A549 (cell line): ENCODE results near the gene SAYSD1.

ENCODE experiments used
- CHD4 ChIP-seq: fragments of 200-600 bp; sonication (generic); IDR thresholded peaks from 2 replicates; pipeline ENCODE4 v1.6.1; 2016; ENCODE audit warnings: antibody characterized with exemption, mild to moderate bottlenecking, borderline replicate concordance
- CTCF ChIP-seq: fragments of >200 bp; sonication (Bioruptor Twin); formaldehyde crosslinking; IDR thresholded peaks from 3 replicates; pipeline ENCODE4 v1.5.1; 2016
- POLR2A ChIP-seq: IDR thresholded peaks from 2 replicates; pipeline ENCODE4 v1.6.1; 2012; ENCODE audit warnings: mild to moderate bottlenecking, low read length
- POLR2AphosphoS2 ChIP-seq: conservative IDR thresholded peaks from 2 replicates; pipeline ENCODE4 v1.6.1; 2012; ENCODE audit warnings: low read length, improper control_type of control experiment, inconsistent platforms
- USF2 ChIP-seq: fragments of 450-650 bp; IDR thresholded peaks from 2 replicates; pipeline ENCODE4 v1.6.1; 2014; ENCODE audit warnings: antibody characterized with exemption

GRCh38 chr6:39114704-39115599, at the start of gene SAYSD1:
- TF ChIP-seq CTCF (no peak), POLR2A (peak; percentile 29; the same call in 1 of the 2 replicates), POLR2AphosphoS2 (no peak), CHD4 (no peak), USF2 (no peak)
